NCI-H524 (cell line): Measurements from ENCODE around the gene CCDC9.
A peak's percentile ranks its signal among the peaks of the same experiment; 100 is the strongest.
"Not testable (repeated sequence)": the region's sequence is repeated elsewhere in the genome, so short reads cannot be mapped to it uniquely, and the experiment has no call there.

ENCODE experiments used
- DNase-seq, 2 experiments: peaks; one replicate each; lab custom pipeline; 2025; lab: John Stamatoyannopoulos, UW

CCDC9 gene

DNA sequence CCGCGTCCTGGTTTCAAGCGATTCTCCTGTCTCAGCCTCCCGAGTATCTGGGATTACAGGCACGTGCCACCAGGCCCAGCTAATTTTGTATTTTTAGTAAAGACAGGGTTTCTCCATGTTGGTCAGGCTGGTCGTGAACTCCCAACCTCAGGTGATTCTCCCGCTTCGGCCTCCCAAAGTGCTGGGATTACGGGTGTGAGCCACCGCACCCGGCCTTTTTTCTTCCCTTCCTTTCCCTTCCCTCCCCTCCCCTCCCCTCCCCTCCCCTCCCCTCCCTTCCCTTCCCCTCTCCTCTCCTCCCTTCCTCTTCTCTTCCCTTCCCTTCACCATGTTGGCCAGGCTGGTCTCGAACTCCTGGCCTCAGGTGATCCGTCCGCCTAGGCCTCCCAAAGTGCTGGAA, 44.5 kb downstream of the CCDC9 start:
- DNase-seq, result not testable (repeated sequence)

DNA sequence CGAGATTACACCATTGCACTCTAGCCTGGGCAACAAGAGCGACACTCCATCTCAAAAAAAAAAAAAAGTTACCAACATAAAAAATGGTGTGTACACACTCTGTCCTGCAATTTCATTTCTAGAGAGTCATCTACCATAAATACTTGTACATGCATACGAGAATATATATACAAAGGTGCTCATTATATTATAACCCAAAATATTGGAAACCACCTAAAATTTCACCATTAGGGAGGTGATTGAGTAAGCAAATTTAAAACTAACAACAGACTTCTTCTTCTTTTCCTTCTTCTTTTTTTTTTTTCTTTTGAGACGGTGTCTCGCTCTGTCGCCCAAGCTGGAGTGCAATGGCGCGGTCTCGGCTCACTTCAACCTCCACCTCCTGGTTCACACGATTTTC, 45.9 kb downstream of the CCDC9 start:
- DNase-seq, result no peak

DNA sequence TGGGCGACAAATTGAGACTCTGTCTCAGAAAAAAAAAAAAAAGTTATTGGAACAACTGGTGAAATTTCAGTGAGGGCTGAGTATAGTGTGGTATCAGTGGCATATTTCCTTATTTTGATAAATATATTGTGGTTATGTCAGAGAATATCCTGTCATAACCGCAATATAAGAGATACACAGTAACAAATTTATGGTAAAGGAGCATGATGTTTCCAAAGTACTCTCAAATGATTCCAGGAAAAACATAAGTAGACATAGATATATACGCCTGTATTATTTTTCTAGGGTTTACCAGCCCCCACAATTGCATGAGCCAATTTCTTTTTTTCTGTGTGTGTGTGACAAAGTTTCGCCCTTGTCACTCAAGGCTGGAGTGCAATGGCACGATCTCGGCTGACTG, 47.6 kb downstream of the CCDC9 start:
- DNase-seq, result no peak

DNA sequence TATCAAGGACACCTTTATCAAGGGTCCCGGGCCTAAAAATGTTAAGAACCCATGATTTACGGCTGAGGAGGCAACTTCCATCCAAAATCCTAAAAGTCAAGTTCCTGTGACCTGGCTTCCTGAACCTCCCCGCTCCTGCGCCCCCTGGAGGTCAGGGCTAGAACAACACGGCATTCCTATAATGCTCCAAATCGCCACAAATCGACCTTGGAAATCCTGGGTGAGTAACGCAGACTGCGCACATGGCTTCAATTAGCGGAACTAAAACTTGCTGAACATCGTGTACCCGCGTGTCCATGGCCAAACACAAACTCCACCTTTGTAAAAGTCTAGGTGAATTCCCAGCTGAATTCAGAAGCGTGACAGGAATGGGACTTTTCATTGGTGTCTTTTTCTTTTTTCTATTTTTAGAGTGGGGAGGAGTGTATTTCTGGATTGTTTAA, 49.0 kb downstream of the CCDC9 start:
- peak; percentile 48 to 68 for DNase-seq

DNA sequence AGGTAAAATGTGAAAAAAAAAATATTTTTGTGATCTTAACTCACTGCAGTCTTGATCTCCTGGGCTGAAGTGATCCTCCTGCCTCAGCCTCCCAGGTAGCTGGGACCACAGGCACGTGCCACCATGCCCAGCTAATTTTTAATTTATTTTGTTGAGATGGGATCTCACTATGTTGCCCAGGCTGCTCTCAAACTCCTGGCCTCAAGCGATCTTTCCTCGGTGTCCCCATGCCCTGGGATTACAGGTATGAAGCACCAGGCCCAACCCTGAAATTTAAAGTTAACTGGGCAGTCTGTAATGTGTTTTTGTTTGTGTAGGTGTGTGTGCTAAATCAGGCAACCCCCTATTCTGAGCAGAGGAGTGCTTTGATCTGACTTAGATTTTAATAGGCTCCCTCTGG, 50.0 kb downstream of the CCDC9 start:
- no peak for DNase-seq

GRCh38 chr19:47309038-47309437, 52.7 kb downstream of the CCDC9 start:
- DNase-seq, result peak in 1 of 2 experiments; percentile 29

GRCh38 chr19:47309608-47310007, 53.3 kb downstream of the CCDC9 start, which contains the start of gene C5AR1:
C5AR1 (plus strand) TSS chr19:47309861; CDS start chr19:47309896, 35 bp downstream.
- DNase-seq, result no peak

DNA sequence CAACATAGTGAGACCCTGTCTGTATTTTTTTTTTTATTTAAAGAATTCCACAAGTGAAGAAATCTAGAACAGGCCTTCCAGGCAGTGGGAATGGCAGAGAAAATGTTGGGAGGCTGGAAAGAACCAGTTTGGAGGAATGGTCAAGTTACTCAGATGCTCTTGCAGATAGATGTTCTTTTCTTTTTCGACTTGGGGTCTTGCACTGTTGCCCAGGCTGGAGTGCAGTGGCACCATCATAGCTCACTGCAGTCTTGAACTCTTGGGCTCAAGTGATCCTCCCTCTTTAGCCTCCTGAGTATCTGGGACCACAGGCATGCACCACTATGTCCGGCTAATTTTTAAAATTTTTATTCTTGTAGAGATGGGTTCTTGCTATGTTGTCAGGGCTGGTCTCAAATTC, 54.0 kb downstream of the CCDC9 start:
- DNase-seq, result no peak

GRCh38 chr19:47310819-47311218, 54.5 kb downstream of the CCDC9 start:
- peak in 1 of 2 experiments; percentile 57 for DNase-seq

- no peak for DNase-seq
Observed at GRCh38 chr19:47312366-47313006, 56.2 kb downstream of the CCDC9 start.

- DNase-seq, result no peak
Observed at GRCh38 chr19:47313754-47314295, 57.5 kb downstream of the CCDC9 start.

- no peak for DNase-seq
Observed at GRCh38 chr19:47315125-47315821, 58.9 kb downstream of the CCDC9 start.

- no peak for DNase-seq
Observed at GRCh38 chr19:47316513-47316912, 60.2 kb downstream of the CCDC9 start.

GRCh38 chr19:47319923-47320871, 63.9 kb downstream of the CCDC9 start:
- no peak for DNase-seq
